Tibial artery (tissue), 4 donors: ENCODE measurements around the gene CAMK4.

ENCODE experiments used
- DNase-seq, 2 donors: peaks; one replicate each; pipeline ENCODE4 v3.0.0-alpha.2; 2019
- H3K27ac ChIP-seq, 2 donors: fragments of 200-600 bp; sonication (generic) in 1 of 2; 1 replicate in 1 of 2; 2 replicates in 1 of 2; pipeline ENCODE4 v1.5.1; 2018 to 2019; ENCODE audit warnings: mild to moderate bottlenecking in 1 of 2
- H3K27me3 ChIP-seq, 2 donors: fragments of 200-600 bp; sonication (generic) in 1 of 2; one replicate each; pipeline versions ENCODE4 v1.5.1 to v1.6.0; 2016 to 2019
- H3K36me3 ChIP-seq, 3 donors: fragments of 200-600 bp; sonication (generic) in 2 of 3; one replicate each; pipeline ENCODE4 v1.5.1; 2016 to 2019; ENCODE audit warnings: mild to moderate bottlenecking in 2 of 3
- H3K4me1 ChIP-seq, 4 donors: fragments of 200-600 bp; sonication (generic) in 2 of 4; 1 replicate in 3 of 4; 2 replicates in 1 of 4; pipeline ENCODE4 v1.5.1; 2016 to 2019
- H3K4me3 ChIP-seq, 2 donors: fragments of 200-600 bp; sonication (generic) in 1 of 2; 1 replicate in 1 of 2; 2 replicates in 1 of 2; pipeline ENCODE4 v1.5.1; 2018 to 2019; ENCODE audit warnings: mild to moderate bottlenecking in 2 of 2
- H3K9me3 ChIP-seq, 3 donors: fragments of 200-600 bp; sonication (generic) in 1 of 3; one replicate each; pipeline ENCODE4 v1.5.1; 2016 to 2019
- CTCF ChIP-seq, 2 experiments: fragments of 200-600 bp in 1 of 2; fragments of 450-650 bp in 1 of 2; IDR thresholded peaks; one replicate each; pipeline ENCODE4 v1.5.1; 2017 to 2019; ENCODE audit warnings: antibody characterized with exemption in 2 of 2, mild to moderate bottlenecking in 1 of 2, moderate library complexity in 1 of 2
- intact Hi-C: fragments of 100-400 bp; cut with DNase I; formaldehyde crosslinking; loops from one replicate; pipeline ENCODE4 v1.15.0; 2023; ENCODE audit warnings: low total_unique reads

CAMK4 gene

GRCh38 chr5:111486926-111487325 lies 262.7 kb downstream of the CAMK4 start:
- Histone ChIP-seq H3K27me3 (no peaks in the 10 kb centered on the region), H3K9me3 (no peaks in the 10 kb centered on the region), H3K27ac (no peak overlapping the region), H3K4me3 (no peak overlapping the region), H3K4me1 (peaks cover 0 to 5% (median 0%) of the 10 kb centered on the region in 4 donors), H3K36me3 (no peaks in the 10 kb centered on the region)
- DNase-seq, result no peak
- TF ChIP-seq CTCF (IDR thresholded peaks at IDR 0.05), result no peak
- intact Hi-C loops, result no loop called here

DNA sequence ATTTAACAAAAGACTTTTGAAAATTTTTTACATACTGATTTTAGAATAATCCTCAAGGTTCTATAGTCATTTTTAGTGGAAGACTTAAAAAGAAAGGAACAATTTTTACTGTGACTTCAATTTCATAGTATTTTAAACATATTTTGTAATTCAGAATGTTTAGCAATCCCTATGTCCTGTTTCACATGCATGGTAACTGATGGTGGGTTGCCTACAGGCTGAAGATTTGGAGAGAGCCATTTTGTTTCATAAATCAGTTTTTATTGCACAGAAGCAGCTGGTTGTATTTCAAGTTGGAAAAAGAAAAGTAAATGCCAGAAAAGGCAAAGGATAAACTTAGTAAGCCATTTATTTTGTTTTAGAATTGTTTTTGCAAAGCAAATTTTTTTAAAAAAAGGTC lies 264.2 kb downstream of the CAMK4 start:
- intact Hi-C loops, result no loop called here
- H3K4me1 ChIP-seq, result peaks cover 0 to 5% (median 0%) of the 10 kb centered on the region in 4 donors
- H3K9me3 ChIP-seq, result no peaks in the 10 kb centered on the region
- no peak for TF ChIP-seq CTCF (IDR thresholded peaks at IDR 0.05)
- no peak for DNase-seq
- no peaks in the 10 kb centered on the region for H3K36me3 ChIP-seq
- no peaks in the 10 kb centered on the region for H3K27me3 ChIP-seq
- H3K27ac ChIP-seq, result no peak overlapping the region
- no peak overlapping the region for H3K4me3 ChIP-seq

- intact Hi-C loops, result no loop called here
- TF ChIP-seq CTCF (IDR thresholded peaks at IDR 0.05), result no peak
- no peak for DNase-seq
- Histone ChIP-seq H3K4me3 (no peak overlapping the region), H3K27ac (no peak overlapping the region), H3K4me1 (no peaks in the 10 kb centered on the region), H3K36me3 (no peaks in the 10 kb centered on the region), H3K27me3 (no peaks in the 10 kb centered on the region), H3K9me3 (no peaks in the 10 kb centered on the region)
These were observed 268.8 kb downstream of the CAMK4 start for GRCh38 chr5:111493031-111493430.

DNA sequence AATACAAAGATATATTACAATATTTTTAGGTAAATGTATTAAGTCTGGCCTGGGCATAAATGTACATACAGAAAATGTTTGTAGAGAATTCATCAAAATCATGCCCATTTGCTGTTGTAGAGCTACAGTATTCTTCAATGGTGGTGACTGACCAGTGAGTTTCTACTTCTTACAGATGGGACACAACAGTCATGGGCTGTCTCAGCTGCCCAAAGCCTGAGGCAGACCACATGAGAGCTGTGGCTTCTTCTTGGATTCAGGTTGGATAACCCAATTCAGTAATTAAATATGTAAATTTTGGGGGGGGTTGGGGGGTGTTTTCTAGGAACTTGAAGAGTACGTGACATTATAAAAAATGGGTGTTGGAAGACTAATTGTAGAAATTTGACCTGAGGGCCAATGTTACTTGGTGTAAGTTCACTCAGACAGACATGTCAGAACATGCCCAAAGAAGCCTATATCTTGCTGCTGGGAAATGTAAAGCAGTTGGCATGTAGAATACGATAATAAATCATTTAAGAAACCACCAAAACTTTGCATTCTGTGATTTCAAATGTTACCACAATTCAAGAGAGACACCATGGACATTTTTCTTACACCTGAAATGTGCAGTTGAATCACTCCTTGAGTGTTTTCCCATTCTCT lies 270.3 kb downstream of the CAMK4 start:
- no peak for DNase-seq
- peaks cover 4 to 9% (median 7%) of the 10 kb centered on the region in 3 donors for H3K36me3 ChIP-seq
- no peaks in the 10 kb centered on the region for H3K9me3 ChIP-seq
- H3K4me1 ChIP-seq, result peaks cover 0 to 3% (median 0%) of the 10 kb centered on the region in 4 donors
- H3K4me3 ChIP-seq, result no peak overlapping the region
- no peak overlapping the region for H3K27ac ChIP-seq
- no peak for TF ChIP-seq CTCF (IDR thresholded peaks at IDR 0.05)
- H3K27me3 ChIP-seq, result no peaks in the 10 kb centered on the region
- intact Hi-C loops, result no loop called here

DNA sequence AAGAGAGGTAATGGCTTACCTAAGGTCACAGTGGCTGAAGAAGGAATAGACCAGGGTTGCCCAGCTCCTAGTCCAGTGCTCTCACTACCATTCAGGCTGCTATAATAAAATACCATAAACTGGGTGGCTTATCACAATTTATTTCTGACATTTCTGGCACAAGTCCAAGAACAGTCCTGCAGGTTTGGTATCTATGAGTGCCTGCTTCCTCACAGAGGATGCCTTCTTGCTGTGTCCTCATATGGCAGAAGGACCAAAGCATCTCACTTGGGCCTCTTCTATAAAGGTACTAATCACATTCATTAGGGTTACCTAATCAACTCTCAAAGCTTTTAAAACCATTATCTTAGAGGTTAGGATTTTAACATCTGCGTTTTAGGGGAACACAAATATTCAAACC lies 271.0 kb downstream of the CAMK4 start:
- intact Hi-C loops, result no loop called here
- no peak for TF ChIP-seq CTCF (IDR thresholded peaks at IDR 0.05)
- no peak for DNase-seq
- H3K27me3 ChIP-seq, result no peaks in the 10 kb centered on the region
- no peak overlapping the region for H3K27ac ChIP-seq
- H3K4me3 ChIP-seq, result no peak overlapping the region
- no peaks in the 10 kb centered on the region for H3K9me3 ChIP-seq
- peaks cover 11 to 16% (median 14%) of the 10 kb centered on the region in 3 donors for H3K36me3 ChIP-seq
- peaks cover 0 to 3% (median 0%) of the 10 kb centered on the region in 4 donors for H3K4me1 ChIP-seq
